ENCODE measurements around the gene CAMTA1.
A peak's percentile ranks its signal among the peaks of the same experiment; 100 is the strongest.

- TF ChIP-seq USF2 (IDR thresholded peaks at IDR 0.05; ENCODE audit: borderline replicate concordance, low read depth, low read length) (no peak), CTCF (IDR thresholded peaks at IDR 0.05) (no peak), YY1 (IDR thresholded peaks at IDR 0.05; ENCODE audit: low read depth) (no peak), FOXM1 (IDR thresholded peaks at IDR 0.05; ENCODE audit: low read depth) (no peak), RCOR1 (IDR thresholded peaks at IDR 0.05; ENCODE audit: low read length) (no peak), FOSL2 (IDR thresholded peaks at IDR 0.05; ENCODE audit: borderline replicate concordance, low read depth) (peak; percentile 63; the same call in 1 of the 2 replicates), GABPA (IDR thresholded peaks at IDR 0.05; ENCODE audit: low read depth) (no peak), MAX (IDR thresholded peaks at IDR 0.05; ENCODE audit: low read depth) (0 out of 2 replicates have a peak, but pooled peaks have one; percentile 32), TAF1 (IDR thresholded peaks at IDR 0.05; ENCODE audit: borderline replicate concordance, low read depth, low read length) (no peak)
Measured at GRCh38 chr1:6770751-6771440, 14.4 kb upstream of the CAMTA1 start.
